IPS-15b (cell line): ENCODE data around the gene FYN.
"Not testable (repeated sequence)": the region's sequence is repeated elsewhere in the genome, so short reads cannot be mapped to it uniquely, and the experiment has no call there.

Experiments used
- H3K27me3 ChIP-seq: one replicate; pipeline ENCODE4 v1.6.1; 2013; ENCODE audit warnings: low read length; ENCODE audit not compliant: control insufficient read depth, insufficient read depth
- H3K36me3 ChIP-seq: one replicate; pipeline ENCODE4 v1.6.1; 2013; ENCODE audit warnings: low read length; ENCODE audit not compliant: control insufficient read depth, insufficient read depth
- H3K4me1 ChIP-seq: one replicate; pipeline ENCODE4 v1.6.1; 2013; ENCODE audit warnings: mild to moderate bottlenecking, low read length; ENCODE audit not compliant: control insufficient read depth, insufficient read depth
- H3K4me3 ChIP-seq: one replicate; pipeline ENCODE4 v1.5.1; 2013; ENCODE audit warnings: low read depth, low read length
- H3K9ac ChIP-seq: one replicate; pipeline ENCODE4 v1.6.1; 2013; ENCODE audit warnings: low read depth, mild to moderate bottlenecking, low read length
- H3K9me3 ChIP-seq: one replicate; pipeline ENCODE4 v1.6.1; 2013; ENCODE audit warnings: mild to moderate bottlenecking, low read length; ENCODE audit not compliant: control insufficient read depth, insufficient read depth

The FYN gene

DNA sequence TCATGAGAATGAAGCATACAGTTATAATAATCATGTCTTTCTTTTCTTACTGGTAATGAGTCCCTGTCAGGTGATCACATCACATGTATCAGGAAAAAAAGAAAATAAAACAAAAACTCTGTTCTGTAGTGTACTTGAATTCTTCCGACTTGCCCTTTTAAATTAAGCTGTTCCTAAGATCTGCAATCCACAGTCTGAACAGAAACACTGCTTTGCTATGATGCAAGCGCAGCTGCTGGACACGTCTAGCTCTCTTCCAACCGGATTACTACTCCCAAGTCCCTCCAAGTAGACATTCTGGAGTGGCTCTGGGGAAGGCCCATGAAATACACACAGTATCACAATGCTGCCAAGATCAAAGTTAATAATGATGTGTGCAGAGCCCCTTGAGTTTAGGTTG, 83.7 kb downstream of the FYN start:
- H3K4me3 ChIP-seq, result no peak overlapping the region
- no peaks in the 10 kb centered on the region for H3K27me3 ChIP-seq
- no peaks in the 10 kb centered on the region for H3K36me3 ChIP-seq
- H3K9me3 ChIP-seq, result no peaks in the 10 kb centered on the region
- H3K4me1 ChIP-seq, result peaks cover 5% of the 10 kb centered on the region
- H3K9ac ChIP-seq, result no peak overlapping the region

DNA sequence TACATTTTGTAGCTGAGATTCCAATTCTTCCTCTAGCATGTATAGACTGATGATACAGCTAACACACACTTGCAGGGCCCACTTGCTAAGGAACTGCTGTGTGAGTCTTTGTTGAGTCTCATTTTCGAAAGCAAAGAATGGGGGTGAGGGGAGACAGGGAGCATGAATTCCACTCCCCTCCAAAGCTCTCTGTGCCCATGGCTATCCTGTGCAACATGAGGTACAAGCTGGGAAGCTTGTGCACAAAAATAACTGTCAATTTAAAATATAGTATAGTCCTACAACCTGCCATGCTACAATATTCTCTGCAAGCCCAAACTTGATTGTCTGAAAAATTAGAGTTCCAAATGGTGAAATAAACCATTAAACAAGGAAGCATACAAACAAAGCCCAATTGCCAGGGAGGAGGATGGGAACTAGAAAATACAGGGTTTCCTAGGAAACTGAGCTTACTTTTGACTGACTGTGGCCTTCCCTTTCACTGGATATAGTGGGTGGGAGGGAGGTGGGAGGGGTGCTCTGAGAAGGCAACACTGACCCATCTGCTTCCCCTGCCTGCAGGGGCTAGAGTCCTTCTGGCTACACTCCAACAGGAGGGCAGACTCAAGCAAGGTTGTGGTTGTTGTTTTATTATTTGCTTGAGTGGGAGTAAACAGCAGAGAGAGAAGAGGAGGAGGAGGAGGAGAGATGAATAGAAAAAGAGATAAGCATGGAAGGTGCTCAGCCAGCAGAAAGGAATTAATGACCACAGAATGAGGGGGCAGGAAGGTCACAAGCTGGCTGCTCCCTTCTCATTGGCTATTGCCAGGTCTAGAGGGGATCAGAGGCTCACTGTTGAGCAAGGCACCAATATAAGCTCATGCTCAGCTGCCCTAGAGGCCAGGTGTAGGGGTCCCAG, 84.6 kb downstream of the FYN start:
- no peaks in the 10 kb centered on the region for H3K36me3 ChIP-seq
- H3K27me3 ChIP-seq, result no peaks in the 10 kb centered on the region
- H3K4me3 ChIP-seq, result no peak overlapping the region
- peaks cover 5% of the 10 kb centered on the region for H3K4me1 ChIP-seq
- H3K9me3 ChIP-seq, result no peaks in the 10 kb centered on the region
- no peak overlapping the region for H3K9ac ChIP-seq

- H3K9ac ChIP-seq, H3K4me3 ChIP-seq, H3K27me3 ChIP-seq, H3K36me3 ChIP-seq, H3K9me3 ChIP-seq, H3K4me1 ChIP-seq: not testable (repeated sequence)
Observed at GRCh38 chr6:111786151-111786550, 87.1 kb downstream of the FYN start.

DNA sequence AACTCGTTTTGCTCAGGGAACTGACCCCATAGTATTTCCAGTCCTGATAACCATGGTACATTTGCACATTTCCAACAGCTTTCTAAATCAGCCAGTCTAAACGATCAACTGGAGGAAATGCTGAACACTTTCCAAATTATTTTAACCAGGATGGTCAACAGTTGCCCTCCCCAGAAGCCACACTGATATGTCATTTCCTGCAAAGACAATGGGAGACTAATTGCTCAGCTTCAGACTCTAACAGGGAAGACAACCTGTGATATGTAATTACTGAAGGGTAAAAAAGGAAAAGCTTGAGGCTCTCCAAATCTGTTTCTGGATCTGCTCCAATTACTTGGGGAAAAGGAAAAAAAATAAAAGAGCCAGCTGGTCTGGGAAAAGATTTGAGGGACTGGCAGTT, 88.8 kb downstream of the FYN start:
- Histone ChIP-seq H3K9ac (no peak overlapping the region), H3K4me3 (no peak overlapping the region), H3K9me3 (no peaks in the 10 kb centered on the region), H3K4me1 (peaks cover 9% of the 10 kb centered on the region), H3K27me3 (no peaks in the 10 kb centered on the region), H3K36me3 (no peaks in the 10 kb centered on the region)

DNA sequence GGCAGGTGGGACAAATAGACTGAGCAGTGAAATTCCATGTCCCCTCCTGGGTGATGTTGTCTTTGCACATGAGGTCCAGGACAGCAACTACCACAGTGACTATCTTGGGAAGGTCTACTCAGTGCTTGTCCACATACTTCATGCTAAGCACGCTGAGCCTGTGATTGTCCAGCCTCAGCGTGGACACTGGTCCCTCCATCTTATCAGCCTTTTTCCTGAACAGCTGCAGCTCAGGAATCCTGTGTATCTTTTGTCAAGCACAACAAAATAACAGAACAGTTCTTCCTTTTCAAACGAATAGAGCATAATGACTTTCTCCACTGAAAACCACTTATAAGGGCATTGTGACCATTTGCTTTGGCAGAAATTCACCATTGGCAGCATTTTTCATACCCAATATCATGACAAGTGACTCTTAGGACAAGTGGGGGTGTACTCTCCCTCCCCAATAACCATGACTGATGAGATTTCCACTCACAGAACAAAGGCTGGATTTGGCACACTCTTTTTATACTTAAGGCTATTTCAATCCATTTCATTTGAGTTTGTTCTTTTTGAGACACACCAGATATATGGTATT, 90.3 kb downstream of the FYN start:
- H3K4me1 ChIP-seq, result peaks cover 4% of the 10 kb centered on the region
- H3K9ac ChIP-seq, result no peak overlapping the region
- no peaks in the 10 kb centered on the region for H3K36me3 ChIP-seq
- H3K27me3 ChIP-seq, result no peaks in the 10 kb centered on the region
- H3K9me3 ChIP-seq, result no peaks in the 10 kb centered on the region
- H3K4me3 ChIP-seq, result no peak overlapping the region

DNA sequence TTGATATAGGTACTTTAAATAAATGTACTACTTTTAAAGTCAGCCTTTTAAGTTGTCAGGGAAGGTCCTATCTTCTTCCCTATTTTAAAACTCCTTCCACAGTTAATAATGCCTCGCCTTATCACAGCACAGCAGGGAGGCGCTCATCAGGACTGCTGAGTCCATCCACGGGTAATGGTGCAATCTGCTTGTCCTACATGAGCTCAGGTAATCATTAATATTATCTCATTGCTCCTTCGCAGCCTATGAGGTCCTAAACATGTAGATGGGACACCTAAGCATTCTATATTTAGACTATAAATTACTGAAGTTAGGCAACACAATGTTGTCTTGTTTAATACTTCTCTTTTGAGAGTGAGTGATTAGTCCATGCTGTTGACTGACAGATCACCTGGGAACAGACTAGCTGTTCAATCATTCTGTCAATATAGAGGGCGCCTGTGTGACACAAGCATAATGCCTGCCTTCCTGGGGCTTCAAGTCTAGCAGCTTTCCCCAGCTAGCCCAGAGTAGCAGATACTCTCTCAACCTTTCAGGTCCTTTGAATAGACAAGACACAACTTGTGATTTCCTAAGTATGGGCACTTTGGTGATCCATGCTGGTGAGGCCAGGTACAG, 91.0 kb downstream of the FYN start:
- peaks cover 4% of the 10 kb centered on the region for H3K4me1 ChIP-seq
- H3K9me3 ChIP-seq, result no peaks in the 10 kb centered on the region
- H3K36me3 ChIP-seq, result no peaks in the 10 kb centered on the region
- H3K27me3 ChIP-seq, result no peaks in the 10 kb centered on the region
- no peak overlapping the region for H3K4me3 ChIP-seq
- no peak overlapping the region for H3K9ac ChIP-seq

- no peaks in the 10 kb centered on the region for H3K27me3 ChIP-seq
- no peaks in the 10 kb centered on the region for H3K9me3 ChIP-seq
- no peak overlapping the region for H3K4me3 ChIP-seq
- H3K9ac ChIP-seq, result no peak overlapping the region
- no peaks in the 10 kb centered on the region for H3K36me3 ChIP-seq
- H3K4me1 ChIP-seq, result peaks cover 4% of the 10 kb centered on the region
Observed at GRCh38 chr6:111781041-111781708, 92.1 kb downstream of the FYN start.

GRCh38 chr6:111780393-111780792, 92.9 kb downstream of the FYN start:
- no peak overlapping the region for H3K9ac ChIP-seq
- H3K4me3 ChIP-seq, result no peak overlapping the region
- no peaks in the 10 kb centered on the region for H3K27me3 ChIP-seq
- H3K4me1 ChIP-seq, result peaks cover 4% of the 10 kb centered on the region
- no peaks in the 10 kb centered on the region for H3K9me3 ChIP-seq
- no peaks in the 10 kb centered on the region for H3K36me3 ChIP-seq

GRCh38 chr6:111779660-111780059, 93.6 kb downstream of the FYN start:
- Histone ChIP-seq H3K27me3 (no peaks in the 10 kb centered on the region), H3K9me3 (no peaks in the 10 kb centered on the region), H3K4me1 (peaks cover 4% of the 10 kb centered on the region), H3K4me3 (no peak overlapping the region), H3K9ac (no peak overlapping the region), H3K36me3 (no peaks in the 10 kb centered on the region)

DNA sequence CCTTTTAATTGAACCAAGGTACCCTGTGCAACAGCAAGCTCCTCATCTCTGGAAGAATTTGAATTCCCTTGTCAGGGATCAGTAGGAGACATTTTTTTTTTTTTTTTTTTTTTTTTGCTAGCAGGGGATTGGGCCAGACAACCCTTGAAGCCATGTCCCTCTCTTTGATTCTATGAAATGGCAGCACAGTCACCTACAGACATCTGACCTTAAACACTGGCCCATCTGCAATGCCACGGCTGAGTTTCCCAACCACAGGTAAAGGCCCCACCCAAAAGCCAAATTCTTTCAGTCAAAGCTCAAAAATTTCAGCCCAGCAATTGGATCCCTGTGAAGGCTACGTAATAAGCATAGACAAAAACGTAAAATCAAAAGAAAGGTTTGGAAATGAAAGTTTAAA, 94.2 kb downstream of the FYN start:
- Histone ChIP-seq H3K9ac (no peak overlapping the region), H3K4me1 (peaks cover 4% of the 10 kb centered on the region), H3K9me3 (no peaks in the 10 kb centered on the region), H3K27me3 (no peaks in the 10 kb centered on the region), H3K36me3 (no peaks in the 10 kb centered on the region), H3K4me3 (no peak overlapping the region)

DNA sequence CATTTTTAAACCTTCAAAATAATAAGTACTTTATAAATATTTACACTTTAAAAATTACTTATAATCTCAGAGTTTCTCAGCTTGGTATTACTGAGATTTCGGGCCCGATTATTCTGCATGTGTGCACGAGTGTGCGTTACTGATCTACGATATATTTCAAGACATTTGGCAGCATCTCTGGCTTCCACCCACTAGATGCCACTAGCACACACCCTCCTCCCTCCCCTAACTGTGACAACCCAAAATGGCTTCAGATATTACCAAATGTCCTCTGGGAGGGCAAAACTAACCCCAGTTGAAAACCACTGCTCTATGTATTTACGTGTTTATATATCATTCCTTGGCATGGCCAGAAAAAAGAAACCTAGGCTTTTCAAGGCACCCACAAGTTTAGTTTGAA, 95.9 kb downstream of the FYN start:
- H3K4me1 ChIP-seq, result peaks cover 4% of the 10 kb centered on the region
- no peak overlapping the region for H3K4me3 ChIP-seq
- no peaks in the 10 kb centered on the region for H3K36me3 ChIP-seq
- H3K9ac ChIP-seq, result no peak overlapping the region
- H3K9me3 ChIP-seq, result no peaks in the 10 kb centered on the region
- H3K27me3 ChIP-seq, result no peaks in the 10 kb centered on the region
